NCI-H2196 (cell line): ENCODE results near the gene NFKBIE.
A peak's percentile ranks its signal among the peaks of the same experiment; 100 is the strongest.
"Not testable (repeated sequence)": the region's sequence is repeated elsewhere in the genome, so short reads cannot be mapped to it uniquely, and the experiment has no call there.

ENCODE experiments used
- DNase-seq: peaks from one replicate; lab custom pipeline; 2025; ENCODE audit not compliant: unreplicated experiment; lab: John Stamatoyannopoulos, UW

Gene NFKBIE

GRCh38 chr6:44265007-44265721 is at the start of gene NFKBIE:
TSS of gene NFKBIE (minus strand) at chr6:44265551. CDS start at chr6:44265346, 205 bp downstream.
- DNase-seq = peak; percentile 93

- DNase-seq = not testable (repeated sequence)
These were observed 49.3 kb upstream of the NFKBIE start for GRCh38 chr6:44314657-44315056.

- DNase-seq = peak; percentile 90
These were observed 47.8 kb upstream of the NFKBIE start, which contains the start of gene AARS2 for GRCh38 chr6:44312901-44313788. TSS of gene AARS2 (minus strand) at chr6:44313347. CDS start at chr6:44313323, 24 bp downstream.

- DNase-seq = no peak
These were observed 46.4 kb upstream of the NFKBIE start for GRCh38 chr6:44311767-44312166.

- DNase-seq = no peak
These were observed 46.0 kb upstream of the NFKBIE start for GRCh38 chr6:44311304-44311703.

GRCh38 chr6:44310241-44310640 is 44.9 kb upstream of the NFKBIE start:
- no peak for DNase-seq

GRCh38 chr6:44309631-44310030 is 44.3 kb upstream of the NFKBIE start:
- no peak for DNase-seq

GRCh38 chr6:44309092-44309491 is 43.7 kb upstream of the NFKBIE start:
- no peak for DNase-seq

- no peak for DNase-seq
These were observed 41.9 kb upstream of the NFKBIE start for GRCh38 chr6:44307217-44307616.

- DNase-seq = no peak
These were observed 41.4 kb upstream of the NFKBIE start for GRCh38 chr6:44306710-44307109.

- DNase-seq = no peak
These were observed 39.9 kb upstream of the NFKBIE start for GRCh38 chr6:44305200-44305725.

- peak; percentile 12 for DNase-seq
These were observed 39.2 kb upstream of the NFKBIE start for GRCh38 chr6:44304282-44305199.

- no peak for DNase-seq
These were observed 38.5 kb upstream of the NFKBIE start for GRCh38 chr6:44303842-44304241.

GRCh38 chr6:44302856-44303255 is 37.5 kb upstream of the NFKBIE start:
- no peak for DNase-seq

- no peak for DNase-seq
These were observed 36.6 kb upstream of the NFKBIE start for GRCh38 chr6:44301782-44302564.

- no peak for DNase-seq
These were observed 35.8 kb upstream of the NFKBIE start for GRCh38 chr6:44301106-44301505.

- DNase-seq = no peak
These were observed 35.0 kb upstream of the NFKBIE start for GRCh38 chr6:44300292-44300823.

GRCh38 chr6:44298864-44299263 is 33.5 kb upstream of the NFKBIE start:
- no peak for DNase-seq

- no peak for DNase-seq
These were observed 32.9 kb upstream of the NFKBIE start for GRCh38 chr6:44298055-44298803.
